Smooth muscle cell (in vitro differentiated cells): ENCODE results near the gene COL4A2. TPM values are rescaled to one million over a fixed set of nuclear protein-coding genes. Genes with fewer than 3 reads are reported as not detected.

Source experiments
- DNase-seq: peaks from one replicate; lab custom pipeline; 2025; ENCODE audit not compliant: unreplicated experiment; lab: John Stamatoyannopoulos, UW
- H2AFZ ChIP-seq: fragments of 200-600 bp; sonication (generic); 2 replicates; pipeline ENCODE4 v1.6.0; 2016; ENCODE audit warnings: antibody characterized with exemption, low read depth, mild to moderate bottlenecking
- H3F3A ChIP-seq: fragments of 200-600 bp; sonication (generic); 2 replicates; pipeline ENCODE4 v1.6.0; 2017; ENCODE audit warnings: antibody characterized with exemption, low read depth
- H3K27ac ChIP-seq: fragments of 200-600 bp; sonication (generic); 2 replicates; pipeline ENCODE4 v1.5.1; 2016; ENCODE audit warnings: low read depth, mild to moderate bottlenecking
- H3K27me3 ChIP-seq: fragments of 200-600 bp; sonication (generic); 2 replicates; pipeline ENCODE4 v1.6.1; 2016; ENCODE audit warnings: low read depth, mild to moderate bottlenecking
- H3K36me3 ChIP-seq: fragments of 200-600 bp; sonication (generic); 2 replicates; pipeline ENCODE4 v1.5.1; 2016; ENCODE audit warnings: low read depth
- H3K4me1 ChIP-seq: fragments of 200-600 bp; sonication (generic); 2 replicates; pipeline ENCODE4 v1.5.1; 2016; ENCODE audit warnings: low read depth
- H3K4me2 ChIP-seq: fragments of 200-600 bp; sonication (generic); 2 replicates; pipeline ENCODE4 v1.6.0; 2016; ENCODE audit warnings: mild to moderate bottlenecking
- H3K4me3 ChIP-seq: fragments of 200-600 bp; sonication (generic); 2 replicates; pipeline ENCODE4 v1.5.1; 2016; ENCODE audit warnings: mild to moderate bottlenecking
- H3K79me2 ChIP-seq: fragments of 200-600 bp; sonication (generic); 2 replicates; pipeline ENCODE4 v1.6.0; 2016; ENCODE audit warnings: low read depth, mild to moderate bottlenecking
- H3K9ac ChIP-seq: fragments of 200-600 bp; sonication (generic); 2 replicates; pipeline ENCODE4 v1.6.0; 2016; ENCODE audit warnings: low read depth
- H3K9me3 ChIP-seq: fragments of 200-600 bp; sonication (generic); replicated peaks from 2 replicates; pipeline ENCODE4 v1.5.1; 2016; ENCODE audit warnings: low read depth
- H4K20me1 ChIP-seq: fragments of 200-600 bp; sonication (generic); 2 replicates; pipeline ENCODE4 v1.6.0; 2016; ENCODE audit warnings: low read depth
- CTCF ChIP-seq: fragments of 200-600 bp; sonication (generic); IDR thresholded peaks from 2 replicates; pipeline ENCODE4 v1.5.1; 2017; ENCODE audit warnings: borderline replicate concordance, mild to moderate bottlenecking, antibody characterized with exemption; ENCODE audit not compliant: insufficient read depth, poor library complexity, severe bottlenecking
- WGBS: methylation state at CpG from one replicate; pipeline ENCODE4 v1.1.7; 2016; ENCODE audit warnings: low lambda C conversion rate; 5-methylcytosine and 5-hydroxymethylcytosine counted together
- polyA plus RNA-seq: library from polyadenylated mRNA; unstranded; fragments of >200 nt; fragmentation: Nextera tagmentation; extraction: Ambion mirVana; gene quantifications from 2 replicates; pipeline ENCODE4 v1.2.1, GENCODE V29; 2016
- total RNA-seq: library from RNA; depleted of rRNA; stranded (reverse); fragments of >200 nt; gene quantifications from 2 replicates; pipeline ENCODE4 v1.2.3, GENCODE V29; 2014

Gene COL4A2
- total and polyA plus RNA-seq, 2 experiments from 2014 or later: 1,456 to 2,786 TPM

GRCh38 chr13:110329258-110329657 is 22.2 kb downstream of the COL4A2 start:
- peaks cover 83% of the 10 kb centered on the region for H3F3A ChIP-seq
- no peak for DNase-seq
- no peak overlapping the region for H3K4me3 ChIP-seq
- 50% methylated on average over 6 of the region's 6 CpGs for WGBS
- H3K79me2 ChIP-seq: peaks cover 100% of the 10 kb centered on the region
- no peaks in the 10 kb centered on the region for H3K36me3 ChIP-seq
- H3K9me3 ChIP-seq: no peaks in the 10 kb centered on the region
- H3K9ac ChIP-seq: peak overlapping the region; percentile 1
- H4K20me1 ChIP-seq: peaks cover 100% of the 10 kb centered on the region
- TF ChIP-seq CTCF: no peak
- H3K27me3 ChIP-seq: no peaks in the 10 kb centered on the region
- peaks cover 58% of the 10 kb centered on the region for H3K4me1 ChIP-seq
- peak overlapping the region; percentile 67 for H3K4me2 ChIP-seq
- peak overlapping the region; percentile 96 for H3K27ac ChIP-seq
- no peak overlapping the region for H2AFZ ChIP-seq

GRCh38 chr13:110329798-110330461 is 22.8 kb downstream of the COL4A2 start:
- WGBS: 39% methylated on average over 21 of the region's 21 CpGs
- Histone ChIP-seq H3K9me3 (no peaks in the 10 kb centered on the region), H3K27ac (peak overlapping the region; percentile 96), H3K27me3 (no peaks in the 10 kb centered on the region), H4K20me1 (peaks cover 99% of the 10 kb centered on the region), H3K36me3 (no peaks in the 10 kb centered on the region), H3K79me2 (peaks cover 100% of the 10 kb centered on the region), H3K9ac (peak overlapping the region; percentile 81), H2AFZ (no peak overlapping the region), H3K4me2 (peak overlapping the region; percentile 67), H3F3A (peaks cover 80% of the 10 kb centered on the region), H3K4me3 (no peak overlapping the region), H3K4me1 (peaks cover 58% of the 10 kb centered on the region)
- DNase-seq: no peak
- TF ChIP-seq CTCF: no peak

GRCh38 chr13:110330491-110331011 is 23.5 kb downstream of the COL4A2 start:
- Histone ChIP-seq H3K79me2 (peaks cover 100% of the 10 kb centered on the region), H3K27ac (peak overlapping the region; percentile 96), H4K20me1 (peaks cover 98% of the 10 kb centered on the region), H3K9ac (peak overlapping the region; percentile 81), H3K27me3 (no peaks in the 10 kb centered on the region), H3K4me1 (peaks cover 58% of the 10 kb centered on the region), H3K4me3 (no peak overlapping the region), H3K4me2 (peak overlapping the region; percentile 67), H3F3A (peaks cover 80% of the 10 kb centered on the region), H3K36me3 (no peaks in the 10 kb centered on the region), H3K9me3 (no peaks in the 10 kb centered on the region), H2AFZ (no peak overlapping the region)
- TF ChIP-seq CTCF: no peak
- 63% methylated on average over 11 of the region's 11 CpGs for WGBS
- DNase-seq: no peak
